Body of pancreas (tissue), 4 donors: ENCODE measurements around the gene CDC42BPA. TPM values are rescaled to one million over a fixed set of nuclear protein-coding genes. Genes with fewer than 3 reads are reported as not detected.

ENCODE experiments used
- ATAC-seq: fragments of 150-250 bp; one replicate; pipeline ENCODE4 v1.9.1; 2016
- DNase-seq, 4 donors: peaks; one replicate each; pipeline ENCODE4 v3.0.0-alpha.2; 2019
- H3K27ac ChIP-seq, 4 donors: fragments of 200-600 bp; sonication (generic); 1 replicate in 3 of 4; 2 replicates in 1 of 4; pipeline versions ENCODE4 v1.5.1 to v1.6.1; 2016 to 2019; ENCODE audit warnings: mild to moderate bottlenecking in 1 of 4, mixed read lengths in 1 of 4, moderate library complexity in 1 of 4
- H3K27me3 ChIP-seq, 2 donors: fragments of 200-600 bp; sonication (generic); one replicate each; pipeline ENCODE4 v1.6.0; 2016; ENCODE audit warnings: mild to moderate bottlenecking in 1 of 2
- H3K36me3 ChIP-seq, 2 donors: fragments of 200-600 bp; sonication (generic); replicated peaks in 1 of 2; 2 replicates each; pipeline ENCODE4 v1.5.1; 2016; ENCODE audit warnings: low read depth in 2 of 2; ENCODE audit not compliant: insufficient read depth in 1 of 2
- H3K4me1 ChIP-seq: fragments of 200-600 bp; sonication (generic); one replicate; pipeline ENCODE4 v1.6.0; 2016
- H3K4me3 ChIP-seq, 2 donors: fragments of 200-600 bp; sonication (generic); 1 replicate in 1 of 2; 2 replicates in 1 of 2; pipeline ENCODE4 v1.5.1; 2016 to 2019
- H3K9me3 ChIP-seq, 3 donors: fragments of 200-600 bp; sonication (generic); 1 replicate in 2 of 3; 2 replicates in 1 of 3; pipeline ENCODE4 v1.5.1; 2016
- POLR2A ChIP-seq, 3 donors: fragments of 450-650 bp; IDR thresholded peaks; one replicate each; pipeline ENCODE4 v1.6.1; 2016; ENCODE audit warnings: antibody characterized with exemption in 3 of 3, mild to moderate bottlenecking in 2 of 3
- WGBS, 2 donors: methylation state at CpG; one replicate each; pipeline ENCODE4 v1.1.5; 2017; 5-methylcytosine and 5-hydroxymethylcytosine counted together
- intact Hi-C: fragments of 100-400 bp; cut with DNase I; formaldehyde crosslinking; loops from one replicate; pipeline ENCODE4 v1.15.1; 2023
- total RNA-seq, 2 donors: library from RNA; depleted of rRNA; stranded (reverse); fragments of >200 nt; gene quantifications; one replicate each; pipeline ENCODE4 v1.1.0, GENCODE V29; 2016
- TF ChIP-seq, protein P1 (sequence below), 7 experiments: fragments of 450-650 bp in 4 of 7; fragments of 200-600 bp in 3 of 7; sonication (generic) in 3 of 7; IDR thresholded peaks; one replicate each; pipeline ENCODE4 v1.5.1; 2016 to 2019; ENCODE audit warnings: antibody characterized with exemption in 7 of 7

The CDC42BPA gene
- total RNA-seq, 2 donors from 2014 or later, result 35.9 to 37.6 TPM

- TF ChIP-seq, protein P1, sequence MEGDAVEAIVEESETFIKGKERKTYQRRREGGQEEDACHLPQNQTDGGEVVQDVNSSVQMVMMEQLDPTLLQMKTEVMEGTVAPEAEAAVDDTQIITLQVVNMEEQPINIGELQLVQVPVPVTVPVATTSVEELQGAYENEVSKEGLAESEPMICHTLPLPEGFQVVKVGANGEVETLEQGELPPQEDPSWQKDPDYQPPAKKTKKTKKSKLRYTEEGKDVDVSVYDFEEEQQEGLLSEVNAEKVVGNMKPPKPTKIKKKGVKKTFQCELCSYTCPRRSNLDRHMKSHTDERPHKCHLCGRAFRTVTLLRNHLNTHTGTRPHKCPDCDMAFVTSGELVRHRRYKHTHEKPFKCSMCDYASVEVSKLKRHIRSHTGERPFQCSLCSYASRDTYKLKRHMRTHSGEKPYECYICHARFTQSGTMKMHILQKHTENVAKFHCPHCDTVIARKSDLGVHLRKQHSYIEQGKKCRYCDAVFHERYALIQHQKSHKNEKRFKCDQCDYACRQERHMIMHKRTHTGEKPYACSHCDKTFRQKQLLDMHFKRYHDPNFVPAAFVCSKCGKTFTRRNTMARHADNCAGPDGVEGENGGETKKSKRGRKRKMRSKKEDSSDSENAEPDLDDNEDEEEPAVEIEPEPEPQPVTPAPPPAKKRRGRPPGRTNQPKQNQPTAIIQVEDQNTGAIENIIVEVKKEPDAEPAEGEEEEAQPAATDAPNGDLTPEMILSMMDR (IDR thresholded peaks at IDR 0.05), result no peak
- TF ChIP-seq POLR2A (IDR thresholded peaks at IDR 0.05), result no peak
- Histone ChIP-seq H3K4me3 (no peak overlapping the region), H3K27me3 (no peaks in the 10 kb centered on the region), H3K27ac (no peak overlapping the region), H3K36me3 (peaks cover 0 to 8% of the 10 kb centered on the region in 2 donors), H3K4me1 (peaks cover 6% of the 10 kb centered on the region), H3K9me3 (no peaks in the 10 kb centered on the region)
- 93 to 95% methylated on average over 20 to 25 of the region's 29 CpGs for WGBS, 2 donors
- intact Hi-C loops, result no loop called here
- DNase-seq (no peak), ATAC-seq (no peak)
Observed at GRCh38 chr1:226964611-226965486, 353.4 kb downstream of the CDC42BPA start.

GRCh38 chr1:226964068-226964425, 354.2 kb downstream of the CDC42BPA start:
- H3K4me1 ChIP-seq, result peaks cover 12% of the 10 kb centered on the region
- peak overlapping the region in 1 of 4 donors; percentile 4 for H3K27ac ChIP-seq
- TF ChIP-seq, protein P1 (IDR thresholded peaks at IDR 0.05), result no peak
- TF ChIP-seq POLR2A (IDR thresholded peaks at IDR 0.05), result no peak
- no peak overlapping the region for H3K4me3 ChIP-seq
- peaks cover 0 to 8% of the 10 kb centered on the region in 2 donors for H3K36me3 ChIP-seq
- DNase-seq, result no peak
- ATAC-seq, result no peak
- H3K27me3 ChIP-seq, result no peaks in the 10 kb centered on the region
- H3K9me3 ChIP-seq, result no peaks in the 10 kb centered on the region
- WGBS, 2 donors, result 62 to 68% methylated on average over 6 of the region's 6 CpGs
- intact Hi-C loops, result no loop called here

- ATAC-seq, result no peak
Observed at GRCh38 chr1:226962421-226963391, 355.6 kb downstream of the CDC42BPA start.

DNA sequence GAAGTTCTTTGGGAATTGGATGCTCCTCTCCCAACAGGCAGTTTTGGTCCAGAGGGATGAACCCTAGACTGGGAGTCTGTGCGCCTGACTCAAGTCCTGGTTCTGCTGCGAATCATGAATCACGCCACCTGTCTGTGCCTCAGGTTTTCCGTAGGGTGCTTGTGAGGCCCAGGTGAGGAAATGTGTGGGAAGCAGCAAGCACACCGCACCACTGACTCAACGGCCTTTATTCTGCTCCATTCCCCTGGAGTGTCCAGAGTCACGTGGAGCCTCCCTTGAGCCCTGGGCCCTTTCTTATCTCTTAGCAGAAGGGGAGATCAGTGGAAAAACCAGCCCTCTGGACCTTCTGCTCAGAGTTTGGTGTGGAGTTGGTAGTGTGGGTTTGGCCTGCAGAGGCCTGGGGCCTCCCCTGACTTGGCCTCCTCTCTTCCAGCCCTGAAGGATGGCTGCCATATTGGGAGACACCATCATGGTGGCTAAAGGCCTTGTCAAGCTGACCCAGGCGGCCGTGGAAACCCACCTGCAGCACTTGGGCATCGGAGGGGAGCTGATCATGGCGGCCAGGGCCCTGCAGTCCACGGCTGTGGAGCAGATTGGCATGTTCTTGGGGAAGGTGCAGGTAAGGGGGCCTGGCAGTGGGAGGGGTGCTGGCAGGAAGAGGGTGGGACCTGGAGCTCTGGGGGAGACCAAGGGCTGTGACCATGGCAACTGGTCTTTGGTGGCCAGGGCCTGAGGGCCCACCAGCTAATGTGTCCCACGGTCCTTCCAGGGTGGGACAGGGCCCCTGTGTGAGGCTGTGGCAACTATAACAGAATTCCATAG, 357.1 kb downstream of the CDC42BPA start:
- ATAC-seq, result no peak
- no peak for DNase-seq
- Histone ChIP-seq H3K4me3 (no peak overlapping the region), H3K9me3 (no peaks in the 10 kb centered on the region), H3K4me1 (peaks cover 35% of the 10 kb centered on the region), H3K27me3 (no peaks in the 10 kb centered on the region), H3K27ac (no peak overlapping the region), H3K36me3 (peaks cover 0 to 8% of the 10 kb centered on the region in 2 donors)
- WGBS, 2 donors, result 89 to 95% methylated on average over 8 to 13 of the region's 13 CpGs
- intact Hi-C loops, result no loop called here
- no peak for TF ChIP-seq POLR2A (IDR thresholded peaks at IDR 0.05)
- TF ChIP-seq, protein P1 (IDR thresholded peaks at IDR 0.05), result no peak

More at GRCh38 chr1:226962421-226963391, 355.6 kb downstream of the CDC42BPA start:
- DNase-seq, result no peak
- Histone ChIP-seq H3K36me3 (peaks cover 0 to 8% of the 10 kb centered on the region in 2 donors), H3K27ac (no peak overlapping the region), H3K4me1 (peaks cover 25% of the 10 kb centered on the region), H3K27me3 (no peaks in the 10 kb centered on the region), H3K4me3 (no peak overlapping the region), H3K9me3 (no peaks in the 10 kb centered on the region)
- TF ChIP-seq, protein P1 (IDR thresholded peaks at IDR 0.05), result no peak
- intact Hi-C loops, result no loop called here
- 92 to 95% methylated on average over 19 to 27 of the region's 28 CpGs for WGBS, 2 donors
